K562 (cell line): ENCODE measurements around the gene CHRNG.
"Not testable (repeated sequence)": the region's sequence is repeated elsewhere in the genome, so short reads cannot be mapped to it uniquely, and the experiment has no call there.

Source experiments
- EZH2 ChIP-seq: IDR thresholded peaks from 2 replicates; pipeline ENCODE4 v1.6.1; 2012; ENCODE audit warnings: low read depth, mild to moderate bottlenecking, inconsistent platforms, low read length, borderline replicate concordance
- SMARCB1 ChIP-seq: IDR thresholded peaks from 2 replicates; pipeline ENCODE4 v1.6.1; 2011; ENCODE audit warnings: improper control_type of control experiment, low read depth; ENCODE audit not compliant: insufficient read length
- TF ChIP-seq, protein P1 (sequence below): fragments of 250-450 bp; sonication (Bioruptor Pico); IDR thresholded peaks from 2 replicates; pipeline ENCODE4 v1.6.1; 2021; ENCODE audit warnings: mild to moderate bottlenecking
- TF ChIP-seq, protein P2 (sequence below), 3 experiments: IDR thresholded peaks in 2 of 3; conservative IDR thresholded peaks in 1 of 3; 2 replicates each; pipeline ENCODE4 v1.5.1; 2011 to 2012; ENCODE audit warnings: low read length in 3 of 3, mild to moderate bottlenecking in 3 of 3, control low read depth in 2 of 3, improper control_type of control experiment in 1 of 3, inconsistent platforms in 1 of 3, low read depth in 1 of 3, mixed read lengths in 1 of 3, moderate library complexity in 1 of 3; ENCODE audit not compliant: insufficient read depth in 2 of 3

DNA sequence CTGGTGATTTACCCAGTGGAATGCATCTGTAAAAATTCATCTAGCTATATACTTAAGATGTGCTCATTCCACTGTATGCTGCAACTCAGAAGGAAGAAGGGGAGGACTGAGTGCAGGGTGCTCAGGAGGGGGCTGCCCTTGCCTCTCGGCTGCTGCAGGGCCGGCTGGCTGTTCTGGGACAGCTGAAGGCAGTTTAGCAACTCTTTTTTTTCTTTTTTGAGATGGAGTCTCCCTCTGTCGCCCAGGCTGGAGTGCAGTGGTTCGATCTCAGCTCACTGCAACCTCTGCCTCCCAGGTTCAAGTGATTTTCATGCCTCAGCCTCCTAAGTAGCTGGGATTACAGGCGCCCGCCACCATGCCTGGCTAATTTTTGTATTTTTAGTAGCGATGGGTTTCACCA is 6.7 kb upstream of the CHRNG start:
- not testable (repeated sequence) for TF ChIP-seq SMARCB1, EZH2
- TF ChIP-seq, protein P1, sequence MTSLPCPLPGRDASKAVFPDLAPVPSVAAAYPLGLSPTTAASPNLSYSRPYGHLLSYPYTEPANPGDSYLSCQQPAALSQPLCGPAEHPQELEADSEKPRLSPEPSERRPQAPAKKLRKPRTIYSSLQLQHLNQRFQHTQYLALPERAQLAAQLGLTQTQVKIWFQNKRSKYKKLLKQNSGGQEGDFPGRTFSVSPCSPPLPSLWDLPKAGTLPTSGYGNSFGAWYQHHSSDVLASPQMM (CRISPR knock-in tag) = not testable (repeated sequence)
- TF ChIP-seq, protein P2, sequence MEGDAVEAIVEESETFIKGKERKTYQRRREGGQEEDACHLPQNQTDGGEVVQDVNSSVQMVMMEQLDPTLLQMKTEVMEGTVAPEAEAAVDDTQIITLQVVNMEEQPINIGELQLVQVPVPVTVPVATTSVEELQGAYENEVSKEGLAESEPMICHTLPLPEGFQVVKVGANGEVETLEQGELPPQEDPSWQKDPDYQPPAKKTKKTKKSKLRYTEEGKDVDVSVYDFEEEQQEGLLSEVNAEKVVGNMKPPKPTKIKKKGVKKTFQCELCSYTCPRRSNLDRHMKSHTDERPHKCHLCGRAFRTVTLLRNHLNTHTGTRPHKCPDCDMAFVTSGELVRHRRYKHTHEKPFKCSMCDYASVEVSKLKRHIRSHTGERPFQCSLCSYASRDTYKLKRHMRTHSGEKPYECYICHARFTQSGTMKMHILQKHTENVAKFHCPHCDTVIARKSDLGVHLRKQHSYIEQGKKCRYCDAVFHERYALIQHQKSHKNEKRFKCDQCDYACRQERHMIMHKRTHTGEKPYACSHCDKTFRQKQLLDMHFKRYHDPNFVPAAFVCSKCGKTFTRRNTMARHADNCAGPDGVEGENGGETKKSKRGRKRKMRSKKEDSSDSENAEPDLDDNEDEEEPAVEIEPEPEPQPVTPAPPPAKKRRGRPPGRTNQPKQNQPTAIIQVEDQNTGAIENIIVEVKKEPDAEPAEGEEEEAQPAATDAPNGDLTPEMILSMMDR (IDR thresholded peaks at IDR 0.05 in 2 of 3, conservative IDR thresholded peaks at IDR 0.05 in 1 of 3; ENCODE audit: insufficient read depth in 2 of 3, low read depth in 1 of 3, low read length in 3 of 3) = not testable (repeated sequence)
